Measurements from ENCODE around the gene RNF180. TPM values are rescaled to one million over a fixed set of nuclear protein-coding genes. Genes with fewer than 3 reads are reported as not detected.
A peak's percentile ranks its signal among the peaks of the same experiment; 100 is the strongest.

Gene RNF180
- total RNA-seq, 1 experiment from 2014 or later: 2.7 TPM

DNA sequence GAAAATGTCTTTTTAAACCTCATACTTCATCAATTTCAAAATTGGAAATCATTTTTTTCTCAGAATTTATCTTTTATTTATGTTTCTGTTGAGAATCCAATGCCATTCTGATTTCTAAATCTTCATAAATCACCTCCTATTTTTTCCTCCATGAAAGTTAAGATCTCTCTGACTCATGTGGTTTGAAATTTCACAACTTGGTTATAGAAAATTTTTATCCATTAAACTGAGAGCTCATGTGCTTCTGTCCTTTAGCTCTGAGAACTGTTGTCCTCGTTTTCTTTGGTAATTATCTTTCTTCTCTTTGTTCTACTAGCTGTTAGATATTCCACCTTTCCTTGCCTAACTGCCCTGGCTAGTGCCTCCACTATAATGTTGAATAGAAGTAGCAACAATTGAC lies 1.5 kb upstream of the RNF180 start:
- Mint-ChIP-seq H3K9me3 (no peaks in the 10 kb centered on the region), H3K27ac (no peak overlapping the region), H3K4me1 (peaks cover 7% of the 10 kb centered on the region), H3K36me3 (no peaks in the 10 kb centered on the region), H3K27me3 (ENCODE audit: low read depth) (peaks cover 34% of the 10 kb centered on the region), H3K4me3 (no peak overlapping the region)
- ATAC-seq: no peak
- TF ChIP-seq ESRRA (CRISPR knock-in tag; IDR thresholded peaks at IDR 0.05; ENCODE audit: borderline replicate concordance): no peak
- TF ChIP-seq, protein P1, sequence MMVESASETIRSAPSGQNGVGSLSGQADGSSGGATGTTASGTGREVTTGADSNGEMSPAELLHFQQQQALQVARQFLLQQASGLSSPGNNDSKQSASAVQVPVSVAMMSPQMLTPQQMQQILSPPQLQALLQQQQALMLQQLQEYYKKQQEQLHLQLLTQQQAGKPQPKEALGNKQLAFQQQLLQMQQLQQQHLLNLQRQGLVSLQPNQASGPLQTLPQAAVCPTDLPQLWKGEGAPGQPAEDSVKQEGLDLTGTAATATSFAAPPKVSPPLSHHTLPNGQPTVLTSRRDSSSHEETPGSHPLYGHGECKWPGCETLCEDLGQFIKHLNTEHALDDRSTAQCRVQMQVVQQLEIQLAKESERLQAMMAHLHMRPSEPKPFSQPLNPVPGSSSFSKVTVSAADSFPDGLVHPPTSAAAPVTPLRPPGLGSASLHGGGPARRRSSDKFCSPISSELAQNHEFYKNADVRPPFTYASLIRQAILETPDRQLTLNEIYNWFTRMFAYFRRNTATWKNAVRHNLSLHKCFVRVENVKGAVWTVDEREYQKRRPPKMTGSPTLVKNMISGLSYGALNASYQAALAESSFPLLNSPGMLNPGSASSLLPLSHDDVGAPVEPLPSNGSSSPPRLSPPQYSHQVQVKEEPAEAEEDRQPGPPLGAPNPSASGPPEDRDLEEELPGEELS (CRISPR knock-in tag; IDR thresholded peaks at IDR 0.05): no peak
- TF ChIP-seq ZNF138 (CRISPR knock-in tag; conservative IDR thresholded peaks at IDR 0.05): no peak
- TF ChIP-seq ZMAT4 (CRISPR knock-in tag; IDR thresholded peaks at IDR 0.05): no peak
- no peak for TF ChIP-seq SOX15 (CRISPR knock-in tag; IDR thresholded peaks at IDR 0.05)
- no peak for TF ChIP-seq ZNF671 (CRISPR knock-in tag; IDR thresholded peaks at IDR 0.05)
- TF ChIP-seq FOXJ3 (CRISPR knock-in tag; IDR thresholded peaks at IDR 0.05; ENCODE audit: borderline replicate concordance): no peak
- no peak for TF ChIP-seq JUN (CRISPR knock-in tag; IDR thresholded peaks at IDR 0.05)
- TF ChIP-seq SP1 (CRISPR knock-in tag; conservative IDR thresholded peaks at IDR 0.05): no peak
- TF ChIP-seq NFATC4 (CRISPR knock-in tag; IDR thresholded peaks at IDR 0.05): no peak
- TF ChIP-seq FOXP1 (CRISPR knock-in tag; IDR thresholded peaks at IDR 0.05; ENCODE audit: borderline replicate concordance): no peak
- ChIA-PET CTCF (interaction anchor here (1.4 kb wide), 1 partner anchor 16 kb away, joined by 3 read pairs; no protein-coding TSS in a partner anchor), POLR2A (no interaction called here)
- no peak for DNase-seq (ENCODE audit: low spot score)

DNA sequence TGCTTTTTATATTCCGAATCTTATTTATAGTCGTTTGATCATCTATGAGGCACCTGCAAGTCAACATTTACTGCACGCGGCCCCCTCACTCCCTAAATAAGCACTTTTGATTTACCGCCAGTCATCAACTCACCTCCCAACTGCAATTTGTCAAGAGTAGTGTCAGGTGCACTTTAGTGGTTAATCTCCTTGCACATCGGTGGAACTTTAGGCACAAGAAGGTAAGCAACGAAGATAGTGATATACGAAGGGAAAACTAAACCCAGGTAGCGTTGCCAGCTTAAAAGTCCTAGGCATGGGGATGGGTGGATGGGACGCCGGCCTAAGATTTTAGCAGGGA lies 513 bp upstream of the RNF180 start:
- CTCF ChIA-PET: interaction anchor here (1.7 kb wide), 1 partner anchor 17 kb away, joined by 11 read pairs; no protein-coding TSS in a partner anchor
- ATAC-seq (no peak), DNase-seq (ENCODE audit: low spot score) (no peak)
- no peak overlapping the region for H3K27ac Mint-ChIP-seq
- H3K9me3 Mint-ChIP-seq: no peaks in the 10 kb centered on the region
- peaks cover 7% of the 10 kb centered on the region for H3K4me1 Mint-ChIP-seq
- no peaks in the 10 kb centered on the region for H3K36me3 Mint-ChIP-seq
- TF ChIP-seq, protein P2, sequence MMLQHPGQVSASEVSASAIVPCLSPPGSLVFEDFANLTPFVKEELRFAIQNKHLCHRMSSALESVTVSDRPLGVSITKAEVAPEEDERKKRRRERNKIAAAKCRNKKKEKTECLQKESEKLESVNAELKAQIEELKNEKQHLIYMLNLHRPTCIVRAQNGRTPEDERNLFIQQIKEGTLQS (CRISPR knock-in tag; conservative IDR thresholded peaks at IDR 0.05): no peak
- no peak for TF ChIP-seq GABPB1 (CRISPR knock-in tag; IDR thresholded peaks at IDR 0.05)
- TF ChIP-seq ZNF263 (CRISPR knock-in tag; IDR thresholded peaks at IDR 0.05; ENCODE audit: low read depth): no peak
- no peak for TF ChIP-seq ZBTB21 (CRISPR knock-in tag; IDR thresholded peaks at IDR 0.05; ENCODE audit: borderline replicate concordance)
- TF ChIP-seq TP53 (CRISPR knock-in tag; IDR thresholded peaks at IDR 0.05): no peak
- TF ChIP-seq PRRX2 (CRISPR knock-in tag; IDR thresholded peaks at IDR 0.05): no peak
- TF ChIP-seq USF2 (CRISPR knock-in tag; IDR thresholded peaks at IDR 0.05): no peak
- no peak for TF ChIP-seq EMX1 (CRISPR knock-in tag; IDR thresholded peaks at IDR 0.05)
- no peak for TF ChIP-seq RORB (CRISPR knock-in tag; IDR thresholded peaks at IDR 0.05)
- no peak for TF ChIP-seq GRHL2 (CRISPR knock-in tag; IDR thresholded peaks at IDR 0.05; ENCODE audit: insufficient replicate concordance, severe bottlenecking)
- no peak for TF ChIP-seq MXD4 (CRISPR knock-in tag; IDR thresholded peaks at IDR 0.05; ENCODE audit: borderline replicate concordance)
- TF ChIP-seq NR3C1 (CRISPR knock-in tag; conservative IDR thresholded peaks at IDR 0.05; ENCODE audit: low read depth): no peak
- TF ChIP-seq HMGA2 (CRISPR knock-in tag; IDR thresholded peaks at IDR 0.05): no peak
- no peak for TF ChIP-seq ZNF232 (CRISPR knock-in tag; IDR thresholded peaks at IDR 0.05)
- no peak for TF ChIP-seq OVOL2 (CRISPR knock-in tag; IDR thresholded peaks at IDR 0.05; ENCODE audit: borderline replicate concordance)
- TF ChIP-seq, protein P3, sequence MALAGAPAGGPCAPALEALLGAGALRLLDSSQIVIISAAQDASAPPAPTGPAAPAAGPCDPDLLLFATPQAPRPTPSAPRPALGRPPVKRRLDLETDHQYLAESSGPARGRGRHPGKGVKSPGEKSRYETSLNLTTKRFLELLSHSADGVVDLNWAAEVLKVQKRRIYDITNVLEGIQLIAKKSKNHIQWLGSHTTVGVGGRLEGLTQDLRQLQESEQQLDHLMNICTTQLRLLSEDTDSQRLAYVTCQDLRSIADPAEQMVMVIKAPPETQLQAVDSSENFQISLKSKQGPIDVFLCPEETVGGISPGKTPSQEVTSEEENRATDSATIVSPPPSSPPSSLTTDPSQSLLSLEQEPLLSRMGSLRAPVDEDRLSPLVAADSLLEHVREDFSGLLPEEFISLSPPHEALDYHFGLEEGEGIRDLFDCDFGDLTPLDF (CRISPR knock-in tag; IDR thresholded peaks at IDR 0.05): no peak
- TF ChIP-seq, protein P4, sequence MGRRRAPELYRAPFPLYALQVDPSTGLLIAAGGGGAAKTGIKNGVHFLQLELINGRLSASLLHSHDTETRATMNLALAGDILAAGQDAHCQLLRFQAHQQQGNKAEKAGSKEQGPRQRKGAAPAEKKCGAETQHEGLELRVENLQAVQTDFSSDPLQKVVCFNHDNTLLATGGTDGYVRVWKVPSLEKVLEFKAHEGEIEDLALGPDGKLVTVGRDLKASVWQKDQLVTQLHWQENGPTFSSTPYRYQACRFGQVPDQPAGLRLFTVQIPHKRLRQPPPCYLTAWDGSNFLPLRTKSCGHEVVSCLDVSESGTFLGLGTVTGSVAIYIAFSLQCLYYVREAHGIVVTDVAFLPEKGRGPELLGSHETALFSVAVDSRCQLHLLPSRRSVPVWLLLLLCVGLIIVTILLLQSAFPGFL (CRISPR knock-in tag; IDR thresholded peaks at IDR 0.05; ENCODE audit: borderline replicate concordance): no peak
- TF ChIP-seq JAZF1 (CRISPR knock-in tag; IDR thresholded peaks at IDR 0.05): no peak
- peak overlapping the region; percentile 79 for H3K4me3 Mint-ChIP-seq
- POLR2A ChIA-PET: no interaction called here
- peaks cover 34% of the 10 kb centered on the region for H3K27me3 Mint-ChIP-seq (ENCODE audit: low read depth)

Data from WTC11 (cell line).